IPS-18c (cell line): ENCODE measurements around the gene SCN5A.

Experiments
- H3K4me3 ChIP-seq: 2 replicates; pipeline ENCODE4 v1.7.0; 2013; ENCODE audit warnings: low read depth, mild to moderate bottlenecking, low read length, moderate library complexity; ENCODE audit not compliant: insufficient read depth
- H3K9me3 ChIP-seq: one replicate; pipeline ENCODE4 v1.6.1; 2013; ENCODE audit warnings: mild to moderate bottlenecking, low read length, moderate library complexity; ENCODE audit not compliant: control insufficient read depth, insufficient read depth

Gene SCN5A

DNA sequence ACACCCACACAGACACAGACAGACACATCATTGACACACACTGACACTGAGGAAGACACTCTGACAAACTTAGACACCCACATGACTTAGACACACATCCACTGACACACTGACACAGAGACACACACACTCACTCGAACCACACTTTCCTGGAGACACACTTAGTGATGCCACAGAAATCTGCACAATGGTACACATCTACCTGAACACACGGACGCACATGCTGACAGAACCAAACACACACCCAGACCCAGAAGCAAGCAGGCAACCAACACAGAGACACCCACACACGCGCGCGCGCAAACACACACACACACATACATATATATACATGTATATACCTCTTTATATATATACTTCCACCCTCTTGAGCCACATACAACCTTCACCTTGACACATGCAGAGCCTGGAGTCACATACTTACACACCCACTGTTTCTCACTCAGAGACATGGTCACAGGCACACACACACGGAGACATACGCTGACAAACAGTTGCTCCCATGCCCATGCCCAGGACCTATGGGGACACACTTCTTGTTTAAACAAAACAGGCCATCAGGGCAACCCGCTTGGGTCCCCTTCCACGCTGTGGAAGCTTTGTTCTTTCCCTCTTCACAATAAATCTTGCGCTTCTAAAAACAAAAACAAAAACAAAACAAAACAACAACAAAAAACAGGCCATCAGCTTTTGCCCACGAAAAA, 913 bp upstream of the SCN5A start:
- no peaks in the 10 kb centered on the region for H3K9me3 ChIP-seq
- 0 out of 2 replicates have a peak overlapping the region, but pooled peaks have one; percentile 58 for H3K4me3 ChIP-seq

DNA sequence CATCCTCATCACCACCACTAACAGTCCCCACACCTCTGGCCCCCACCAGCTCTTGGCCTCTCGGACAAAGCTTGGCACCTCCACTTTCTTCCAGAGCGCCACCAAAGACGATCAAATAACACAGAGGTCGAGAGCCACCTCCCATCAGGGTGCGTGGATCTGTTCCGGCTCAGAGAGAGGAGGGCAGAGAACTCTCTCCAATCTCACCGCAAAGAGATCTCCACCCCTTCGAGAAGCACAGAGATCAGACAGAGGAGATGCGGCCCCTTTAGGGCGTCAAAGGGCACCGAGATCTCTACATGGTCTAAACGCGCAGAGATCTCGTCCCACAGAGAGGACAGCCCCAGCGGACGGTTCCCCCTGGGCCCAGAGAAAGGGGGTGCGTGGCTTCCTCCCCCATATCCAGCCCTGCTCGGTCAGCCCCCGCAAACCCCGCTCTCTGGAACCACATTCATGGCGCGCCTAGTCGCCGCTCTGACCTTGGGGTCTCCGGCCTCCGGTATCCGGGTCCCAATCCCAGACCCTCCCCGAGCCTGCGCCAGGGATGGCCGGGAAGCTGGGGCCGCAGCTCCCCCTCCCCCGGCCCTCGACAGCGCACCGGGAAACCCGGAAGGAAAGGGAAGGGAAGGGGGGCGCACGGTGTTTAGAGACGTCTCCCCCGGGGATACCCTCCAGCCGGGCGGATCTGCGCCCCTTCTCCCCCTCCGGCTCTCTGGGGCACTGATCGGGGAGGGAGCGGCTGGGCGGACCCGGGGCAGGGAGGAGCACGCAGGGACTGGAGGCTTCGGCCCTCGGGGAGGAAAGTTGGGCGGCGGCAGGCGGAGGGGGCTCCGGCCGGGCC, 608 bp downstream of the SCN5A start:
- peak overlapping the region; percentile 77 for H3K4me3 ChIP-seq
- no peaks in the 10 kb centered on the region for H3K9me3 ChIP-seq

GRCh38 chr3:38648024-38648658, 1.3 kb downstream of the SCN5A start:
- Histone ChIP-seq H3K4me3 (peak overlapping the region; percentile 77), H3K9me3 (no peaks in the 10 kb centered on the region)

- no peak overlapping the region for H3K4me3 ChIP-seq
- H3K9me3 ChIP-seq, result no peaks in the 10 kb centered on the region
These were observed 2.1 kb downstream of the SCN5A start for GRCh38 chr3:38647217-38647970.

DNA sequence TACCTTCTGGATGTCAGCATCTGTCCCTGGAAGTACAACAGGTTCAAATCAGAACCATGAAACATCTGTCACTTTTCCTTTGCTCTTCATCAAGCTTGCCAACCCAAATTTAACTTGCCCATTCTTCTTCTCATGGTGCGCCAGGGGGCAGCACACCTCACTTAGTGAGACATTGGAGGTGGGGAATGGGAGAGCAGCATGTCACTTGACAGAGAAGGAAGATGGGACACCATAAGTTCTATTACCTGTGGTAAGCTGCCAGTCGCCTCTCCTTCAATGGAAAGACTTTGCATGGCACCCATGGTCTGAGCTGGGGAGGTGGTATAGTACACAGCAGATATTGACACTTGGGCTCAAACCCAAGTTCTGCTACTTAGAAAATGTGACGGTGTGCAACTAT, 2.9 kb downstream of the SCN5A start:
- no peaks in the 10 kb centered on the region for H3K9me3 ChIP-seq
- no peak overlapping the region for H3K4me3 ChIP-seq

DNA sequence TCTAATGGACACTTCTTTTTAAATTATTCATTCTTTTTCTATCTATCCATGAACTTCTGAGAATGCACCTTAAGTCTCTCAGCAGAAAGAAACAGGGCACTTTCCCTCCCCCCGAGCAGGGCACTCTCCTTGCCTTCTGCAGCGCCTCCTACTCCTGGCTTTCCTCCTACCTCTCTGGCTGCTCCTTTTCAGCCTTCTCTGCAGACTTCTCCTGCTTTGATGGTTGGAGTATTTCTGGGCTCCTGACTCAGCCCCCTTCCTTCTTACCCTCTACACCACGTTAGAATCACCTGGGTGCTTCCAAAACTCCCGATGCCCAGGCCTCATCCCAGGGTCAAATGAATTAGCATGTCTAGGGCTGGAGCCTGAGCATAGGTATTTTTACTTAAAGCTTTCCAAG, 3.4 kb downstream of the SCN5A start:
- Histone ChIP-seq H3K9me3 (no peaks in the 10 kb centered on the region), H3K4me3 (no peak overlapping the region)

GRCh38 chr3:38645601-38646000, 3.9 kb downstream of the SCN5A start:
- H3K9me3 ChIP-seq, result no peaks in the 10 kb centered on the region
- H3K4me3 ChIP-seq, result no peak overlapping the region

- Histone ChIP-seq H3K9me3 (no peaks in the 10 kb centered on the region), H3K4me3 (no peak overlapping the region)
These were observed 4.4 kb downstream of the SCN5A start for GRCh38 chr3:38645076-38645475.

DNA sequence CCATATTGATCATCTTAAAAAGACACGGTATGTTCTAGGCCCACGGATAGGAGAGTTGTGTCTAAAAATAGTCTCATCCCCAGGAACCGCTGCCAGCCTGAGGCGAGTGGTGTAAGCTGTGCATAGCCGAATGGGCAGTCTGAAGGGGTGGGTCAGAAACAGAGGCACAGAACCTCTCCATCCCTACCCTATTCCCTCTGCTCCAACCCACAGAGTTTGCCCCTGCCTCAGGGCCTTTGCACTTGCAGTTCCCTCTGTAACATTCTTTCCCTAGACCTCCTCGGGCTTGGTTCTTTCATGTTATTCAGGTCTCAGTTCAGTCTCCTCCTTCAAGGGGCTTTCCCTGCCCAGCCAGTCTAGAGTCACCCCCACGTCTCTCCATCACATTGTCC, 4.8 kb downstream of the SCN5A start:
- H3K4me3 ChIP-seq, result no peak overlapping the region

GRCh38 chr3:38644016-38644661, 5.3 kb downstream of the SCN5A start:
- Histone ChIP-seq H3K9me3 (peaks cover 2% of the 10 kb centered on the region), H3K4me3 (no peak overlapping the region)

More for the DNA sequence above, 4.8 kb downstream of the SCN5A start:
- peaks cover 2% of the 10 kb centered on the region for H3K9me3 ChIP-seq

DNA sequence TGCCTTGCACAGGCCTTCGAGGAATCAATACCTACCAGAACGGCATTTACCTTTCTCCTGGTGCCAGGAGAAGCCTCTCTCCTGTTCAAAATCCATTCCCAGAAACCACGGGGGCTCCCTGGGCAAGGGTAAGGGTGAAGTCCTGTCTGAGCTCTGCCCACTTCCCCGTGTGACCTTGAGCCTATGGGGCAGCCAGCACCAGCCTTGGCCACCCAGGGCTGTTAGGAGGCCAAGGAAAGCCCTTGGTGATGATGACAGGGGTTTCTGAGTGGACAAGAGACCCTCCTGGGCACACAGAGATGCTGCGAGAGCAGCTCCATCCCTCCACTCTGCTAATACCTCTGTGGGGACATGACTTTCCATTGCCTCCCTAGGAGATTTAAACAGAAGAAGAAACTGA, 5.9 kb downstream of the SCN5A start:
- Histone ChIP-seq H3K9me3 (peaks cover 2% of the 10 kb centered on the region), H3K4me3 (no peak overlapping the region)

- H3K9me3 ChIP-seq, result peaks cover 2% of the 10 kb centered on the region
- H3K4me3 ChIP-seq, result no peak overlapping the region
These were observed 6.4 kb downstream of the SCN5A start for GRCh38 chr3:38643090-38643489.

GRCh38 chr3:38641461-38642110, 7.9 kb downstream of the SCN5A start:
- Histone ChIP-seq H3K9me3 (peaks cover 2% of the 10 kb centered on the region), H3K4me3 (no peak overlapping the region)

- Histone ChIP-seq H3K9me3 (peaks cover 2% of the 10 kb centered on the region), H3K4me3 (no peak overlapping the region)
These were observed 8.6 kb downstream of the SCN5A start for GRCh38 chr3:38640661-38641452.

DNA sequence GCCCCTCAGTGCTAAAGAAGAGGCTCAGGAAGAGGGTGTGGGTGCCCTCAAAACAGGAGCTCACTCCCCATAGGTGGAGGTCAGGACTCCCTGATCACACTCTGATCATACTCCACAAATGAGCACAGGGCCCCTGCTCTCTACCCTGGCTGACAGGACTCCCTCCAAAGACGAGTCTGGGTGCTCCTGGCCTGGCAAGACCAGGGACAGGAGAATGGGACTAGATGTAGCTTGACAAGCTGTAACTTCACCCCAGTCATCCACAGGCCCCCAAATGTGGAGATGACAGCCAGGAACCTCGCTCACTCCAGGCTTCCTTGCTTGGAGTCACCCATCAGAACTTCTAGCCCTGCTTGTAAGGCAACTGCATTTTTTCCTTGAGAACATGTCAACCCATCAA, 11.1 kb downstream of the SCN5A start:
- Histone ChIP-seq H3K9me3 (peaks cover 2% of the 10 kb centered on the region), H3K4me3 (peak overlapping the region; percentile 10; the same call in 1 of the 2 replicates)

DNA sequence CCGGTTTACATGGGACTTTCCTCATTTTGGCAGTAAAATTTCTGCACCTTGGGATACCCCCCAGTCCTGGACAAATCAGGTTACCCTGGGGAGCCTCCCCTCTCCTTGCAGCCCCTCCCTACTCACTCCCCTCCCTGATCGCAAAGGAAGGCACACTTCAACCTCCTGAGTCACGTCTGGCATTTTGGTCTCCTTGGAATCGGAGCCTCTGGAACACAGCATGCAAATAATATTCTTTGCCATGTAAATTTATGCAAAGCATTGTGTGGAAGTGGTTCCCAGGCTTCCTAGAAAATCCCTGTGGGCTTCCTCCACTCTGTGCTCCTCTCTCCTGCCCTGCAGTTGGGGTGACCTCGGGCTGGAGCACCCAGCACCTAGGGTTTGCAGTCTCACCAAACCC, 11.6 kb downstream of the SCN5A start:
- H3K9me3 ChIP-seq, result peaks cover 2% of the 10 kb centered on the region

More for the DNA sequence above, 11.6 kb downstream of the SCN5A start:
- H3K4me3 ChIP-seq, result peak overlapping the region; percentile 10; the same call in 1 of the 2 replicates
